CD14-positive monocyte (primary cell): ENCODE results near the gene SENP2. TPM values are rescaled to one million over a fixed set of nuclear protein-coding genes. Genes with fewer than 3 reads are reported as not detected.

Experiments
- DNase-seq, 3 donors: peaks; one replicate each; pipeline ENCODE4 v3.0.0-alpha.2; 2011 to 2022
- H2AFZ ChIP-seq: 2 replicates; pipeline ENCODE4 v1.6.0; 2012; ENCODE audit warnings: mild to moderate bottlenecking, low read depth, low read length, inconsistent platforms; ENCODE audit not compliant: insufficient read depth, poor library complexity, severe bottlenecking
- H3K27ac ChIP-seq, 2 donors: 1 replicate in 1 of 2; 2 replicates in 1 of 2; pipeline ENCODE4 v1.5.1; 2012 to 2013; ENCODE audit warnings: low read length in 2 of 2, control low read depth in 1 of 2, inconsistent platforms in 1 of 2, low read depth in 1 of 2, mild to moderate bottlenecking in 1 of 2
- H3K27me3 ChIP-seq, 2 donors: one replicate each; pipeline versions ENCODE4 v1.6.0 to v1.6.1; 2011 to 2013; ENCODE audit warnings: low read length in 2 of 2; ENCODE audit not compliant: control insufficient read depth in 2 of 2, insufficient read depth in 2 of 2
- H3K36me3 ChIP-seq, 2 donors: replicated peaks in 1 of 2; 1 replicate in 1 of 2; 2 replicates in 1 of 2; pipeline versions ENCODE4 v1.5.1 to v1.6.1; 2012 to 2013; ENCODE audit warnings: low read length in 2 of 2, control low read depth in 1 of 2, inconsistent platforms in 1 of 2, mild to moderate bottlenecking in 1 of 2; ENCODE audit not compliant: insufficient read depth in 2 of 2, control insufficient read depth in 1 of 2
- H3K4me1 ChIP-seq, 2 donors: 1 replicate in 1 of 2; 2 replicates in 1 of 2; pipeline versions ENCODE4 v1.5.1 to v1.6.1; 2012 to 2013; ENCODE audit warnings: low read length in 2 of 2, control low read depth in 1 of 2, inconsistent platforms in 1 of 2, mild to moderate bottlenecking in 1 of 2, moderate library complexity in 1 of 2; ENCODE audit not compliant: insufficient read depth in 2 of 2, control insufficient read depth in 1 of 2
- H3K4me2 ChIP-seq: replicated peaks from 2 replicates; pipeline ENCODE3; 2012; ENCODE audit warnings: low read length, moderate library complexity, mild to moderate bottlenecking; ENCODE audit not compliant: poor library complexity, severe bottlenecking; ENCODE audit errors: extremely low read depth
- H3K4me3 ChIP-seq, 3 experiments: fragments of 200-600 bp in 1 of 3; sonication (generic) in 1 of 3; replicated peaks in 1 of 3; 1 replicate in 2 of 3; 2 replicates in 1 of 3; pipeline ENCODE4 v1.5.1; 2011 to 2013; ENCODE audit warnings: low read length in 3 of 3, mild to moderate bottlenecking in 3 of 3, control low read depth in 2 of 3, low read depth in 2 of 3, inconsistent platforms in 1 of 3, moderate library complexity in 1 of 3
- H3K79me2 ChIP-seq: 2 replicates; pipeline ENCODE4 v1.6.0; 2012; ENCODE audit warnings: mild to moderate bottlenecking, control low read depth, inconsistent platforms, low read length, moderate library complexity; ENCODE audit not compliant: insufficient read depth
- H3K9ac ChIP-seq: 2 replicates; pipeline ENCODE4 v1.6.0; 2017; ENCODE audit warnings: low read length, mild to moderate bottlenecking; ENCODE audit not compliant: insufficient read depth, poor library complexity, severe bottlenecking
- H3K9me3 ChIP-seq, 2 donors: replicated peaks in 1 of 2; 1 replicate in 1 of 2; 2 replicates in 1 of 2; pipeline versions ENCODE4 v1.5.1 to v1.6.1; 2012 to 2013; ENCODE audit warnings: low read length in 2 of 2, control low read depth in 1 of 2; ENCODE audit not compliant: control insufficient read depth in 1 of 2, insufficient read depth in 1 of 2
- H4K20me1 ChIP-seq: 2 replicates; pipeline ENCODE4 v1.6.0; 2012; ENCODE audit warnings: mild to moderate bottlenecking, low read length, control low read depth, moderate library complexity; ENCODE audit not compliant: insufficient read depth
- H3K27ac Mint-ChIP-seq, 7 donors: one replicate each; pipeline ENCODE4 v1.8.0; 2020; ENCODE audit warnings: mild to moderate bottlenecking in 7 of 7, mixed read lengths in 7 of 7, moderate library complexity in 6 of 7, inconsistent platforms in 2 of 7
- H3K27me3 Mint-ChIP-seq, 3 donors: one replicate each; pipeline ENCODE4 v1.8.0; 2021 to 2022; ENCODE audit warnings: low read depth in 3 of 3, mild to moderate bottlenecking in 3 of 3, mixed read lengths in 3 of 3, moderate library complexity in 3 of 3, inconsistent platforms in 1 of 3
- H3K36me3 Mint-ChIP-seq, 2 donors: one replicate each; pipeline ENCODE4 v1.8.0; 2020; ENCODE audit warnings: mixed read lengths in 2 of 2, inconsistent platforms in 1 of 2, mild to moderate bottlenecking in 1 of 2
- H3K4me1 Mint-ChIP-seq: one replicate; pipeline ENCODE4 v1.8.0; 2020; ENCODE audit warnings: mild to moderate bottlenecking, mixed read lengths
- H3K4me3 Mint-ChIP-seq, 2 donors: one replicate each; pipeline ENCODE4 v1.8.0; 2020; ENCODE audit warnings: mild to moderate bottlenecking in 2 of 2, mixed read lengths in 2 of 2, moderate library complexity in 1 of 2
- H3K9me3 Mint-ChIP-seq, 7 donors: one replicate each; pipeline ENCODE4 v1.8.0; 2020 to 2022; ENCODE audit warnings: mixed read lengths in 7 of 7, mild to moderate bottlenecking in 6 of 7, moderate library complexity in 6 of 7, inconsistent platforms in 2 of 7
- CTCF ChIP-seq: fragments of 200-600 bp; IDR thresholded peaks from one replicate; pipeline ENCODE4 v1.8.0; 2022; ENCODE audit warnings: antibody characterized with exemption, mild to moderate bottlenecking
- WGBS: methylation state at CpG from one replicate; pipeline ENCODE4 v1.1.5; 2013; ENCODE audit warnings: missing lambda C conversion rate; ENCODE audit not compliant: insufficient coverage; 5-methylcytosine and 5-hydroxymethylcytosine counted together
- intact Hi-C, 2 donors: fragments of 100-400 bp; cut with micrococcal nuclease; formaldehyde crosslinking; loops; one replicate each; pipeline versions ENCODE4 v1.15.0 to v1.15.1; 2023
- polyA plus RNA-seq, 3 donors: library from polyadenylated mRNA; depleted of rRNA in 1 of 3; unstranded in 2 of 3; stranded (reverse) in 1 of 3; fragments of 300-500 nt in 2 of 3; fragments of >200 nt in 1 of 3; fragmentation: Illumina TruSeq in 2 of 3; gene quantifications; 1 replicate in 2 of 3; 2 replicates in 1 of 3; pipeline ENCODE4 v1.2.3, GENCODE V29; 2012 to 2021

The SENP2 gene
- polyA plus RNA-seq, 3 donors = 7.1 to 21.0 (median 13.4) TPM

GRCh38 chr3:185586686-185587039, 568 bp downstream of the SENP2 start:
- H3K27ac ChIP-seq = peak overlapping the region; percentile 93 to 97
- no peak for DNase-seq
- H4K20me1 ChIP-seq = no peaks in the 10 kb centered on the region
- no peak for TF ChIP-seq CTCF
- peaks cover 41% of the 10 kb centered on the region for H3K79me2 ChIP-seq
- H3K9me3 ChIP-seq = no peaks in the 10 kb centered on the region
- H3K4me2 ChIP-seq = peak overlapping the region; percentile 85
- H3K4me3 ChIP-seq = peak overlapping the region; percentile 90 to 96 (median 93)
- H3K9me3 Mint-ChIP-seq = peaks cover 0 to 2% (median 0%) of the 10 kb centered on the region in 7 donors
- H3K36me3 Mint-ChIP-seq = peaks cover 5 to 14% of the 10 kb centered on the region in 2 donors
- peak overlapping the region; percentile 96 to 98 (median 97) for H3K27ac Mint-ChIP-seq
- peak overlapping the region; percentile 94 for H2AFZ ChIP-seq
- WGBS = 0% methylated on average over 6 of the region's 7 CpGs
- peaks cover 27% of the 10 kb centered on the region for H3K4me1 Mint-ChIP-seq
- peak overlapping the region; percentile 97 for H3K9ac ChIP-seq
- H3K4me1 ChIP-seq = peaks cover 14 to 18% of the 10 kb centered on the region in 2 donors
- peak overlapping the region; percentile 87 to 91 for H3K4me3 Mint-ChIP-seq
- H3K36me3 ChIP-seq = peaks cover 0 to 6% of the 10 kb centered on the region in 2 donors
- no peaks in the 10 kb centered on the region for H3K27me3 ChIP-seq
- intact Hi-C loops = no loop called here
- H3K27me3 Mint-ChIP-seq = peaks cover 0 to 2% (median 2%) of the 10 kb centered on the region in 3 donors

- Histone ChIP-seq H3K9me3 (no peaks in the 10 kb centered on the region), H3K4me2 (no peak overlapping the region), H3K27ac (peak overlapping the region in 1 of 2 donors; percentile 71), H3K9ac (no peak overlapping the region), H3K27me3 (no peaks in the 10 kb centered on the region), H3K79me2 (peaks cover 37% of the 10 kb centered on the region), H2AFZ (no peak overlapping the region), H3K4me3 (no peak overlapping the region), H4K20me1 (no peaks in the 10 kb centered on the region), H3K36me3 (peaks cover 4 to 40% of the 10 kb centered on the region in 2 donors), H3K4me1 (peaks cover 27 to 33% of the 10 kb centered on the region in 2 donors)
- H3K27me3 Mint-ChIP-seq = no peaks in the 10 kb centered on the region
- no CpG with 5 or more reads among the region's 3 CpGs for WGBS
- no peaks in the 10 kb centered on the region for H3K9me3 Mint-ChIP-seq
- H3K4me1 Mint-ChIP-seq = peaks cover 34% of the 10 kb centered on the region
- intact Hi-C loops = no loop called here
- H3K36me3 Mint-ChIP-seq = peaks cover 16 to 43% of the 10 kb centered on the region in 2 donors
- peak overlapping the region; percentile 62 to 90 (median 76) for H3K27ac Mint-ChIP-seq
- DNase-seq = no peak
- no peak overlapping the region for H3K4me3 Mint-ChIP-seq
- TF ChIP-seq CTCF = no peak
These were observed 8.0 kb downstream of the SENP2 start for GRCh38 chr3:185594073-185594472.
